NCI-H82 treated with DMSO at 0.1 percent for 48 hours (cell line): Measurements from ENCODE around the gene TBC1D5.
"Not testable (repeated sequence)": the region's sequence is repeated elsewhere in the genome, so short reads cannot be mapped to it uniquely, and the experiment has no call there.

ENCODE experiments used
- DNase-seq: peaks from one replicate; lab custom pipeline; 2025; ENCODE audit not compliant: unreplicated experiment; lab: John Stamatoyannopoulos, UW

The TBC1D5 gene

GRCh38 chr3:17423786-17424536 lies 318.5 kb downstream of the TBC1D5 start:
- DNase-seq: peak; percentile 74

- no peak for DNase-seq
Measured at GRCh38 chr3:17422636-17423035, 319.8 kb downstream of the TBC1D5 start.

DNA sequence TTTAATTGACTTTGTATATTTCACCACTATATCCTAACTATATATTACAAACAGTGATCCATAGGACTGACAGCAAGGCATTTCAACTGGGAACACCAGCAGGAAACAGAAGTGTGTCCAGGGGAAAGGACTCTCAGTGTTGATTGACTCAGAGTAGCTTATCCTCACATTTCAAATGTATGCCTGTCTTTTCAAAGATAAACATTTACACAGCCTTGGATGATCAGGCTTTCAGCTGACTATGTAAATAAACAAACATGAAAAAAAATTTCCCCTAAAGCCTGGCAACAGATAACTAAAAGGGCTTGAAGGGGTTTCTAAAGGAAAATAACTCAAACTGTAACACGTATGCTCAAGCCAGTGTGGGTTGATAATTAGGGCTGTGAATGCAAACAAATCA lies 321.8 kb downstream of the TBC1D5 start:
- DNase-seq: no peak

- DNase-seq: peak; percentile 78
Measured at GRCh38 chr3:17412950-17413530, 329.4 kb downstream of the TBC1D5 start.

DNA sequence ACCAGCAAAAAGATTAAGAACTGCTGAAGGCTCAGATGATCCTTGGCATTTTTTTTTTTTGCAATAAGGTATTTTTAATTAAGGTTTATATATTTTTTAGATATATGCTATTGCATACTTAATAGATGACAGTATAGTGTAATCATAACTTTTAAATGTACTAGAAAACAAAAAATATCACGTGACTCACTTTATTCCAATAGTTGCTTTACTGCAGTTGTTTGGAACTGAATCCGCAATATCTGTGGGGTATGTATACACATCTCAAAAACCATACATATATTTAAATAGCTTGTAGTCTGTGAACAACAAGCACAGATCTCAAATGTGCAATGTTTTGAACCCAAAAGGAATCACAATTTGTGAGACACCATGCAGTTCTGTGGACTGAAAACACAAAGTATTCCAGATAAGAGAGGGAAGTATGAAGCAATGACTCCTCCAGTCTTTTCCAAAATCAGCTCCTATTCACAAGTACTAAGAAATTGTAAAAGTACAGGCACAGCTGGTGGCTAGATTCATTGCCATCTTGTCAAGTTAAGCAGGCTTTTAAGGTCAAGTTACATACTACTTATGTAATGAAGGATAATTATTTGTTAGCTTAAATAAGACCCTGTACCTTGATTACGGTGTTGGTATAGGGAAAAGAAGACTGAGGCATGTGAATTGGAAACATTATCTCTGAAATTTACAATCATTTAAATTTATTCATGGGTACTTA lies 331.1 kb downstream of the TBC1D5 start:
- peak; percentile 72 for DNase-seq

DNA sequence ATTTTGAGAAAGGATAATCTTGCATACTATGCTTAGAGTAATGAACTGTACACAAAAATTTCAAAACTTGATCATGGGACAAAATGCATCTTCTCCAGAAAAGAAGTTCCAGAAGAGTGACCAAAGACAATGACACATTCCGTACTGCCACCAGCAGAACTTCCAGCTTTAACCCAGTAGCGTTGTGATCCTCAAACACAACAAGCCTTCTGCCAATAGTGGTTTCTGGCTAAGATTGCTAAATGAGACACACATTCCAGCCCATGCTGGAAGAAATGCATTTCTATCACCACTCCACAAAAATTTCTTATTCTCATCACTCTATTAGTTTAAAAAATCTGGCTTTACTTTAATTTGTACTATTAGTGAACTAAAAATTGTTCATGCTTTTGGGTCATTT lies 334.9 kb downstream of the TBC1D5 start:
- no peak for DNase-seq

DNA sequence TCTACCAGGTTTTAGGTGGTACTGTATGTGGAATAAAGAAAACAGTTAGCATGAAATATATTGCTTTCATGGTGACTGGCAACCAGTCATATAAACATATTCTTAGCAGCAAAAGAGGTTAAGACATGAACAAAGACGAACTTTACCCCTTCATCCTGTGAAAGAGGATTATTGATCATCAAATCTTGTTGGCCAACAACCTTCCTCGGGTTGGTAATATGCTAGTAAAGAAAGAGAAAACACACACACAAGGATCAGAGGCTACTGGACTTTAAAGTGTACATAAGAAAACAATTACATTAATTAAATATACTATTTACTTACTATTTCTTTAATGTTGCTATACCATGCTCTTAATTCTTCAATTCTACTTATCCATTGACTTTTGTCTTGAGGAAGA lies 337.9 kb downstream of the TBC1D5 start:
- peak; percentile 12 for DNase-seq

DNA sequence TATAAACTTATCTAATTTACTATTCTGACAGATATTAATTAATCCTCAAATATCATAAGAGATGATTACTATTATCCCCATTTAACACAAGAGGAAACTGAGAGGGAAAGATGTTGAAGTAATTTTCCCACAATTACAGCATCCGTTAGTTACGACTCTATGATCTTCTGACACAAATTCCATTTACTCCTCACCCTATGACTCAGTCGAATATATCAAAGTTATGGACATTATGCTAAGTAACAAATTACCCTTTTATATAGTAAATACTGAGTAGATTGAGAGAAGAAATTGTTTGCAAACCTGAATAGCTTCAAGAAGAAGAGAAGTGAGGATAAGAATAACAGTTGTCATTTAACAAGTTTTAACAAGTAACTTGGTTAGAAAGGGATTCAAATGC lies 340.0 kb downstream of the TBC1D5 start:
- no peak for DNase-seq

DNA sequence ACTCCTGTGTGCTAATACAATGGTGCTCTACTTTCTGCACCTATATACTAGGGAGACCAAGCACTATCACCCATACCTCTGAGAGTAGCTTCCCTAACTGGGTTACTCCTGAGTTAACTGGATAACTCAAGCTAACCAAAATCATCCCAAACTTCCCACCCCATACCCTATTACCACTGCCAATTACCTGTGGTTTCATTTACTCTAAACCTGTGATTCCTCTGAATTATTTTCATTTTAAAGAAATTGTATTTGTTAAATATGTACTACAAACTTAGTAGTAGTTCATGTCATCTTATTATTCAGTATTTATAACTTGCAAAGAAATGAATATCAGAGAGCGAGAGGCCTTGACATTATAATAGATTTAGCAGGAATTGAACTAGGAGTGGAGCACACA lies 340.5 kb downstream of the TBC1D5 start:
- DNase-seq: no peak

DNA sequence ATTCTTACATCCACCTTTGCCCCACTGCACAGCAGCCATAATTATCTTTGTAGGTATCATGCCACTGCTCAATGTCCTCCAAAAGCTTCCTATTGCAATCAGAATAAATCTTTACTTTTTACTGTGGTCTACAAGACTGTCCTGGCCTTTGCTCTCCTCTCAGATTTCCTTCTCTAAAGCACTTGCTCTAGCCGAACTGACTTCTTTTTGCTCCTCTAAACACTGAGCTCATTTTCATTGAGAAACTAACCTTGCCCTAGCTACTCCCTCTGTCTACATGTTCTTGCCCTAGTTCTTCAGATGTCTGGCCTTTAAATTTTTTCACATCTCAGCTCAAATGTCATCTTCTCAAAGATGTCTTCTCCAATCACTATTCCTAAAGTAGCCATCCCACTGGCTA lies 342.8 kb downstream of the TBC1D5 start:
- DNase-seq: no peak

- DNase-seq: no peak
Measured at GRCh38 chr3:17398959-17399551, 343.4 kb downstream of the TBC1D5 start.

DNA sequence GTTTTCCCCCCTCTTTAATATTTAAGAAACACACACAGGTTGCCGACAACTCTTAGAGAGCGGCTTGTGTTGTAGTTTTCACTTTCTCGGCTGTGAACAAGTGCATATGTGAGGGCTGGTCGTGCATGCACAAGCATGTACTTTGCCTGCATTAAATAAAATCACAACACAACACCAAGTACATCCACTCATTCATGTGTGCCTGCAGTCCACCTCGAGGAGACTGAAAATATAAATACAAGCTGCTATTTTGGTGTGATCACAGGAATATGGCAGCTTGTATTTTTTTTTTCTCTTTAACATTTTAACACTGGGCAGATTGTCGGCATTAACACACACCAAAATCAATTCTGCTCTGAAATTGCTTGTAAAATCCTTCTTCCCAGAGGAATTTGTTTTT lies 346.4 kb downstream of the TBC1D5 start:
- DNase-seq: no peak

DNA sequence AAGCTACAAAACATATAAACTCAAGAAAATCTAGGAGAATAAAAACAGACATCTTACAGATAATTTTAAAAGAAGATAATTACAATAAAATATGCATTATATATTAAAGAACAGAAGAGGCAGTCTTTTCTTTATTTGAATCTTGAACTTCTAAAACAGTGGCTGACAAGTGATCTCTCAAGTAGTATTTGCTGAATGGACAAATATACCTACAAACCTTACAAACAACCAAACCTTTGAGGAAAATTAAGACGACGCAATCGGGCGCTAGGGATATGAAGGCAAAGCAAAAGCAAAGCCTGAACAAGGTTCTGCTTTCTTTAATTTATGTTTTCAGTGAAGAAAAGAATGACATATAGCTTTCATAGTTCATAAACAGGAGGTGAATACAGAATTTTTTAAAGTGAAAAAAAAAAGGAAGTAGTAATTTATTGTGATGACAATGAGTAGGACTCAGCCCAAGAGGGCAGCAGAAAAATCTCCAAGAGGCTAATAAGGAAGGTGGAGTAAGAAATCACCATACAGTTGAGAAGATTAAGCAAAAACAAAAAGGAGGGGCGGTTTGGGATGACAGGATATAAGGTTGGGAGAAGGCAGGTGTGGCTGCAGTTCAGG lies 347.8 kb downstream of the TBC1D5 start:
- no peak for DNase-seq

- DNase-seq: not testable (repeated sequence)
Measured at GRCh38 chr3:17392516-17392915, 349.9 kb downstream of the TBC1D5 start.

GRCh38 chr3:17390785-17391184 lies 351.6 kb downstream of the TBC1D5 start:
- DNase-seq: no peak

DNA sequence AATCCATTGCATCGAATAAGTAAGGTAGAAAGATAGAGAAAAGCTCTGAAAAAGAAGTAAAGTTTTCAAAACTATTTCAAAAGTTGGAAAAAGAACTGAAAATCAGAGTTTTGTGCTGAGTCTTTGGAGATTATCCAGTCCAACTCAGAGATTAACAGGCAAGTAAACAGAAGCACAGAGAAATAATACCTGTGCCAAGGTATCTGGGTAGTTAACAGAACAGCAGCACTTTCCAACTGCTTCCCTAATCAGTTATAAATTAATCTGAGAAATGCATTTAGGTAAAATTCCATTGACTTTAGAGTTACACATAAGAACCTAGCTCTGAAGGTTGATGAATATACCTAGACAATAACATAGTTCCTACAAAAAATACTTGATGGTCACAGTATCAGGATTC lies 355.3 kb downstream of the TBC1D5 start:
- no peak for DNase-seq

- no peak for DNase-seq
Measured at GRCh38 chr3:17386432-17386831, 356.0 kb downstream of the TBC1D5 start.

GRCh38 chr3:17384567-17385296 lies 357.7 kb downstream of the TBC1D5 start:
- DNase-seq: no peak

- no peak for DNase-seq
Measured at GRCh38 chr3:17373304-17373703, 369.1 kb downstream of the TBC1D5 start.

GRCh38 chr3:17372362-17373210 lies 369.8 kb downstream of the TBC1D5 start:
- no peak for DNase-seq
